ENCODE data around the gene SLC15A2.
"Not testable (repeated sequence)": the region's sequence is repeated elsewhere in the genome, so short reads cannot be mapped to it uniquely, and the experiment has no call there.

The SLC15A2 gene, protein sequence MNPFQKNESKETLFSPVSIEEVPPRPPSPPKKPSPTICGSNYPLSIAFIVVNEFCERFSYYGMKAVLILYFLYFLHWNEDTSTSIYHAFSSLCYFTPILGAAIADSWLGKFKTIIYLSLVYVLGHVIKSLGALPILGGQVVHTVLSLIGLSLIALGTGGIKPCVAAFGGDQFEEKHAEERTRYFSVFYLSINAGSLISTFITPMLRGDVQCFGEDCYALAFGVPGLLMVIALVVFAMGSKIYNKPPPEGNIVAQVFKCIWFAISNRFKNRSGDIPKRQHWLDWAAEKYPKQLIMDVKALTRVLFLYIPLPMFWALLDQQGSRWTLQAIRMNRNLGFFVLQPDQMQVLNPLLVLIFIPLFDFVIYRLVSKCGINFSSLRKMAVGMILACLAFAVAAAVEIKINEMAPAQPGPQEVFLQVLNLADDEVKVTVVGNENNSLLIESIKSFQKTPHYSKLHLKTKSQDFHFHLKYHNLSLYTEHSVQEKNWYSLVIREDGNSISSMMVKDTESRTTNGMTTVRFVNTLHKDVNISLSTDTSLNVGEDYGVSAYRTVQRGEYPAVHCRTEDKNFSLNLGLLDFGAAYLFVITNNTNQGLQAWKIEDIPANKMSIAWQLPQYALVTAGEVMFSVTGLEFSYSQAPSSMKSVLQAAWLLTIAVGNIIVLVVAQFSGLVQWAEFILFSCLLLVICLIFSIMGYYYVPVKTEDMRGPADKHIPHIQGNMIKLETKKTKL

DNA sequence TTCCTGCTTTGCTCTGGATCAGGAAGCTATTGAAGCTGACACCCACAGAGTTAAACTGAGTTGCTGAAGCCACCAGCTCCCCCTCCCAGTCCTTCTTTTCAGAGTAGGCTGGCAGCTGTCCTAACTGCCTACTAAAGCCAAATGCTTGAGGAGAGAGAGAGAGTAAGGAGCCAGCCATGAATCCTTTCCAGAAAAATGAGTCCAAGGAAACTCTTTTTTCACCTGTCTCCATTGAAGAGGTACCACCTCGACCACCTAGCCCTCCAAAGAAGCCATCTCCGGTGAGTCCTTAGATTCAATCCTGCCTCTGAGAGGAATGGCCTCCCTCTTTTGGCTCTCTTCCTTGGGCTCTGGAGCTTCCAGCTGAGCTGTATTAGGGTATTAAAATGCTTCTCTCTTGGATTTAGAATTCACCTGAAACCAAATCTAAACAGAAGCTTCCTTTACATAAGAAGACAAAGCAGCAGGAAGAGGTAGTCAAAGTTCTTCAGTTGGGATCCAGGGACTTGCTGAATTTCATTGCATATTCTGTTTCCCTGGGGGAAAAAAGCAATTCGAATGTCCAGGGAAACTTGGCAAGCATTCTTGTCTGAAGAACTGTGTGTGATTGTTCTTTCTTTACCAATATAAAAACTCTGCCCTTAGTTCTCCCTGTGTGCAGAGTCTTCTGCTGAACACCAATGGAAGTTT, at the start of gene SLC15A2:
Gene SLC15A2, plus strand, starts transcription at position 101 of the 690 bp plus-strand sequence. Its CDS starts 76 bp downstream, at position 177.
- no peak for DNase-seq (ENCODE audit: low spot score)

DNA sequence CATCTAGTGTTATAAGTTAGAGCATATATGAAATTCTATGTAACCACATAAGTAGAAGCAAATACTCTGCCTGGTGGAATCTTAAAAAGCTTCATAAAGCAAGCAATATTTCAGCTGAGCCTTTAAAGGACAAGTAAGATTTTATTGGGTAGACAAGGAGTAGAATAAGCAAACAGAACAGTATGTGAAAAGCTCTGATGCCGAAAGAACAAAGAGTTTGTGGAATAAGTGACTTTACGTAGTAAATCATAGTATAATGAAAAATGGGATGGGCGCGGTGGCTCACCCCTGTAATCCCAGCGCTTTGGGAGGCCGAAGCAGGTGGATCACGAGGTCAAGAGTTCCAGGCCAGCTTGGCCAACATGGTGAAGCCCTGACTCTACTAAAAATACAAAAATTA, 49.3 kb upstream of the SLC15A2 start:
- no peak for DNase-seq (ENCODE audit: low spot score)

DNA sequence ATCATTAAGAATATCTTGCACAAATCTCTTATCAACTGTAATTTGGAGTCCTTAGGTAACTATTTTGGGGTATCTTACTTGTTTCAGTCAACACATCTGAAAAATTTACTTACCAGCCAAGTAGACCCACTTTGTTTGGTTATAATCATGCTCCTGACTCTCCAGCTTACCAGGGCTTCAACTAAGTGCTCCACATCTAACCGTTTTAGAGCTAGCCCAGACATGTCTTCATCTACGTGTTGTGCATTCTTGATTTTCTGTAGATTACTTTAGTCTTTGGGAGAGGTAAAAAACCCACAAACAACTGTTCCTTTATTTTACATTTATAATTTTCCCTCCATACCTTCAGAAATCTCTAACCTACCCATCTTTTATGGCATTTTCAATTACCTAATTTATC, 41.9 kb upstream of the SLC15A2 start:
- no peak for DNase-seq (ENCODE audit: low spot score)

DNA sequence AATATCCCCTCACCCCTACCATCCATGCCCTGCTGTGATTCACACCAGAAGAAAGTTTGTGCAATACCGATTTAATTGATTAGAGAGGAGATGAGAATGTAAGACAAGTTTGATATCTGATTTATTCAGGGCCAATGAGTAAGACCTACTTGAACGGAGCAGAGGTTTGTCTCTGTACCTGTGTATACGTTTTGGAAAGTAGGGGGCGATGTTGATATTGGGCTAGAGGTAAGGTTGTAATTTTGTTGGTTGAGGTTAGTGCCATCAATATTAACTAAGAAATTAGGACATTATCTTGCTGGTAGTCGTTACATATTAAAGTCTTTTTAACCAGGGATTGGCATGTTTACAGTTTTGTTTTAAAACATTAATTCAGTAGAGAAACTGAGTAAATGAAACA, 38.6 kb upstream of the SLC15A2 start:
- peak; percentile 11 for DNase-seq (ENCODE audit: low spot score)

DNA sequence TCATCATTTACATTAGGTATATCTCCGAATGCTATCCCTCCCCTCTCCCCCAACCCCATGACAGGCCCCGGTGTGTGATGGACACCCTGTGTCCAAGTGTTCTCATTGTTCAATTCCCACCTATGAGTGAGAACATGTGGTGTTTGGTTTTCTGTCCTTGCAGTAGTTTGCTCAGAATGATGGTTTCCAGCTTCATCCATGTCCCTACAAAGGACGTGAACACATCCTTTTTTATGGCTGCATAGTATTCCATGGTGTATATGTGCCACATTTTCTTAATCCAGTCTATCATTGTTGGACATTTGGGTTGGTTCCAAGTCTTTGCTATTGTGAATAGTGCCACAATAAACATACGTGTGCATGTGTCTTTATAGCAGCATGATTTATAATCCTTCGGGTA, 36.4 kb upstream of the SLC15A2 start:
- DNase-seq (ENCODE audit: low spot score) = not testable (repeated sequence)

DNA sequence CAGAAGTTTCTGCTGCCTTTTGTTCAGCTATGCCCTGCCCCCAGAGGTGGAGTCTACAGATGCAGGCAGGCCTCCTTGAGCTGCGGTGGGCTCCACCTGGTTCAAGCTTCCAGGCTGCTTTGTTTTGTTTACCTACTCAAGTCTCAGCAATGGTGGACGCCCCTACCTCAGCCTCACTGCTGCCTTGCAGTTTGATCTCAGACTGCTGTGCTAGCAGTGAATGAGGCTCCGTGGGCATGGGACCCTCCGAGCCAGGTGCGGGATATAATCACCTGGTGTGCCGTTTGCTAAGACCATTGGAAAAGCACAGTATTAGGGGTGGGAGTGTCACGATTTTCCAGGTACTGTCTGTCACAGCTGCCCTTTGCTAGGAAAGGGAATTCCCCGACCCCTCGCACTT, 31.0 kb upstream of the SLC15A2 start:
- not testable (repeated sequence) for DNase-seq (ENCODE audit: low spot score)

DNA sequence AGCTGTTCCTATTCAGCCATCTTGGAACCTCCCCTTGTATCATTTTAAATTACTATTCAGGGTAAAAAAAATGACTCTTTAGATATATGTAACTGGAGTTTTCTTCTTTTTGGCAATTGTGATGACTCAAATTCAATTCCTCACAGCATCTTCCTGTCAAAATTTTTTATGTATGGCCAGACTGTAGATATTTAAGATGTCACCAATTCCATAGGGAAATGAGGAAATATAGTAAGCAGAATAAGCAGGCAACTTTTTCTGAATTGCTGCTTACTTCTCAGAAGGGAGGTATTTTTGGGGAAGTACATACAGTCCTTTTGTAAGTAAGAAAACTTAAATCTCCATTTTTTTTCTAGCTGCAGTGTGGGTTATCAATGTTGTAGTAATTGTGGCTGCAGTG, 30.4 kb upstream of the SLC15A2 start:
- no peak for DNase-seq (ENCODE audit: low spot score)

DNA sequence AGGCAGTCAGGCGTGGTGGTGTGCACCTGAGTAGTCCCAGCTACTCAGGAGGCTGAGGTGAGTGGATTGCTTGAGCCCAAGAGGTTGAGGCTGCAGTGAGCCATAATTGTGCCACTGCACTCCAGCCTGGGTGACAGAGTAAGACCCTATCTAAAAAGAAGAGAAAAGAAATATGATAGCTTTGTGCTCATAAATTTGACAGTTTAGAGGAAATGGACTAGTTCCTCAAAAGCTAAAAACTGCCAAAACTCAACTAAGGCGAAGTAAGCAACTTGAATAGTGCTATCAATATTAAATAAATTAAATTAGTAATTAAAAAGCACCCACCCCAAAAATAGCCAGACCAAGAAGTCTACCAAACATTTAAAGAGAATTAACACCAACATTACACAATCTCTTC, 24.5 kb upstream of the SLC15A2 start:
- no peak for DNase-seq (ENCODE audit: low spot score)

DNA sequence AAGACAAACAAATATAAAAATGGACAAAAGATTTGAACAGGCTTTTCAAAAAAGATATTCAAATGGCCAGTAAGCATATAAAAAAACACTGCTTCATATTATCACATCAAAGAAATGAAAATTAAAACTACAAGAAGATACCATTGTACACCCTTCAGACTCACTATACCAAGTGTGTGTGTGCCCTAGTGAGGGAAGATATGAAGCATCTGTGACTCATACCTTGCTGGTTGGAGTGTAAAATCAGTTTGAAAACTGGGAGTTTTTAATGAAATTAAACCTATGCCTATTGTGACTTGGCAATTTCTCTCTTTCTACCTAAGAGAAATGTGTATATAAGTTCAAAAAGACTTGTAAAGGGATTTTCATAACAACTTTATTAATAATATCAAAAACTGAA, 23.5 kb upstream of the SLC15A2 start:
- no peak for DNase-seq (ENCODE audit: low spot score)

DNA sequence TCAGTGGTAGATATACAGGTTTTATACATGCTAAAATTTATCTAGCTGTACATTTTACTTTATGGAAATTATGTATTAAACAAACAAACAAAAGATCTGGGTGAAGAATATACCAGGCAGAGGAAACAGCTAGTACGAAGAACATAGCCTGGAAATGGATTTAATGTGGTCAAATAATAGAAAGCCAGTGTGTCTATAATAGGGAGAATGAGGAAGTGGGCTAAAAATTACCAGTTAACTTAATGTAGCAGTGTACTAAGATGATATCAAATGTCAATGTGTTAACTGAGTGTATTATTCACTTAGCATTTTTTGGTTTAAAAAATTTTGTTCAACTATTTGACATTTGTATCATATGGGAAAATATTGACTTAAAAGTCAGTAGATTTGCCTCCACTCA, 22.8 kb upstream of the SLC15A2 start:
- no peak for DNase-seq (ENCODE audit: low spot score)

DNA sequence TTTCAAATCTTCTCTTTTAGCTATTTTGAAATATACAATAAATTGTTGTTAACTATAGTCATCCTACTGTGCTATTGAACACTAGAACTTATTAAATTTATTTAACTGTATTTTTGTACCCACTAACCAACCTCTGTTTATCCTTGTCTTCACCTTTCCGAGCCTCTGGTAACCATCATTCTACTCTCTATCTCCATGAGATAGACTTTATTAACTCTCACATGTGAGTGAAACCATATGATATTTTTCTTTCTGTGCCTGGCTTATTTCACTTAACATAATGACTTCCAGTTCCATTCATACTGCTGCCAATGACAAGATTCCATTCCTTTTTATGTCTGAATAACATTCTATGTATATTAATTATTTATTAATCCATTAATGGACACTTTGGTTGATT, 15.8 kb upstream of the SLC15A2 start:
- no peak for DNase-seq (ENCODE audit: low spot score)

DNA sequence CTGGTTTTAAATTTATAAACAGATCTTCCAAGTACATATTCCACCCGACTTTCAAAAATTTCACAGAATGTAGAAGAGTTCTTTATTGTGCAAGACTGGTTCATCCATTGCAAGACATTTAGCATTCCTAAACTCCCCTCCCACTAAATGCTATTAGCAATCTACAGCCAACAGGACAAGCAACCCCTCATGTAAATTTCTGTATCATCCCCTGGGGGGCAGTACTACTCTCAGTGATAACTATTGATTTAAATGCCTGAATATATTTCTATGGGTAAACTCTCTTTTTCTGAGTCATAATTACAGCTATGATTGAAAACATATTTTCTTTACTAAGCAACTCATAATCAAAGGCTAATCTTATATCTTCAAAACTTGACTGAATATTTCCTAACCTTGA, 10.7 kb upstream of the SLC15A2 start:
- DNase-seq (ENCODE audit: low spot score) = no peak

DNA sequence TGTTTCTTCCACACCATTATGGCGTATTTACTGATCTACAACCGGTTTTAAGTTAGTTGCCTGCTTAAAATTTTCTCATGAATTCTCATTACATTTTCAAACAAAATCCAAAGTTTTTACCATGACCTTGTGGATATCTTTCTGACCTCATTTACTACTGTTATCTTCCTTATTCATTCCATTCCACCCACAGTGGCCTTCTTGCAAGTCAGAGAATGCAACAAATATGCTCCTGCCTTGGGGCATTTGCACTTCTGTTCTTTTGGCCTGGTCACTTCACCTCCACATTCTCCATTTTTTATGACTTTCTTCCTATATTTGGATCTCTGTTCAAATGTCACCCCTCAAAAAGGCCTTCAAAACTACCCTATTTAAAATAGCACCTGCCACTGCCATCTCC, 8.8 kb upstream of the SLC15A2 start:
- DNase-seq (ENCODE audit: low spot score) = no peak

DNA sequence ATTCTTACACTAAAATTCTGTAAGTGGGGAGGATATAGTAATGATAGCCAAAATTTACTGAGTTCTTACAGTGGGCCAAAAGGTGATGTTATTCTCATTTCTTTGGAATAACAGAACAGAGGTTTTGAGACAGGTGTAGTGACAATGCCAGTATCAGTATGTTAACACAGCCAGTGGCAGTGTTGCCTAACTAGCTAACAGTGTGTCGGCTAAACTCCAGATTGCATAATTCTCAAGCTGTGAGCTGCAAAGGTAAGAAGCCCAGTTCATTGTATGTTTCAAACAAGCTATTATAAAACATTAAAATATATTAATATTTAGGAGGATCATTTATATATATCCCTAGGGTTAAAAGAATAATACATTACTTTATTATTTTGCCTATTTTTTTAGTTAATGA, 920 bp downstream of the SLC15A2 start:
- DNase-seq (ENCODE audit: low spot score) = no peak

DNA sequence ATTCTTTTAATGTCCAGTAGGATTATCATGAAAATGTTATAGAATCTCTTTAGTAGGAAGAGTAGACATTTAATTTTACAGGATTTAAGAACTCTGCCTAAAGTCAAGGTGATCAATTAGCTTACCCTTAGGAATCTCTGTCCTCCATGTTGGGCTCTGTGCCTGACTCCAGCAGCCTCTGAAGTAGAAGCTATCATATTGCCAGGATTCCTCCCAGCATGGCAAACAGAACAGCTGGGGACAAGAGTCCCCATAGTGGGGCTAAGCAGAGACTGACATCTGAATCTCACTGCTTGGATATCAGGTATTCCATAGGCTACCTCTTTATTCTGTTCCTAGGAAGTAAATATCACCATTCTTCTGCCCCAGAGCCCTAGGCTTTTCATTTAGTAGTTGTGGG, 1.5 kb downstream of the SLC15A2 start:
- no peak for DNase-seq (ENCODE audit: low spot score)

DNA sequence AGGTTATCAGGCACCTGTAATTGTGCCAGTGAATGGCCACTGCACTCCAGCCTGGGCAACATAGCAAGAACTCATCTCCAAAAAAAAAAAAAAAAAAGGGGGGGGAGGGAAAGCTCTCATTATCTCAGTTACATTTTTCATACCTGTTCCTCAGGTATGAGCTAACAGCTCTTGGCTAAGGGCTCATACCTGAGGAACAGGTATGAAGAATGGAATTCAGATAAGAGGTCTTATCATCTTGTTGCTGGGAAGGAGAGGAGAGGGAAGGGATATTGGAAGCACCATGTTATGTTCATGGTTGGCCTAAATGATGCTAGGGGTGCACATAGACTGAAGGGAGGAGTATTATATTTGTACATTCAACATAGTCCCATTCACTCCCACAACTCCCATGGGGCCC, 2.6 kb downstream of the SLC15A2 start:
- DNase-seq (ENCODE audit: low spot score) = no peak

DNA sequence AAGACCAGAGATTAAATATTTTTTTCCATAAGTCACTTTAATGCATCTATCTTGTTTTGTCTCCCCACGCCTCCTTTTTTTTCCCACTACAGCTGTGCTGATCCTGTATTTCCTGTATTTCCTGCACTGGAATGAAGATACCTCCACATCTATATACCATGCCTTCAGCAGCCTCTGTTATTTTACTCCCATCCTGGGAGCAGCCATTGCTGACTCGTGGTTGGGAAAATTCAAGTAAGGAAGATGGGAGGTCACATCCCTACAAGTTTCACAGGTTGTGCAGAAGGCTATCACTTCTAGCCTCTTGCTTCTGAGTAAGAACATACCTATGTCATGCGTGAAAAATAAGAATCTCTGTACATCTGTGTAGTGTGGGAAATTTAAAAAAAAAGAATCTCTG, 3.1 kb downstream of the SLC15A2 start:
- no peak for DNase-seq (ENCODE audit: low spot score)

DNA sequence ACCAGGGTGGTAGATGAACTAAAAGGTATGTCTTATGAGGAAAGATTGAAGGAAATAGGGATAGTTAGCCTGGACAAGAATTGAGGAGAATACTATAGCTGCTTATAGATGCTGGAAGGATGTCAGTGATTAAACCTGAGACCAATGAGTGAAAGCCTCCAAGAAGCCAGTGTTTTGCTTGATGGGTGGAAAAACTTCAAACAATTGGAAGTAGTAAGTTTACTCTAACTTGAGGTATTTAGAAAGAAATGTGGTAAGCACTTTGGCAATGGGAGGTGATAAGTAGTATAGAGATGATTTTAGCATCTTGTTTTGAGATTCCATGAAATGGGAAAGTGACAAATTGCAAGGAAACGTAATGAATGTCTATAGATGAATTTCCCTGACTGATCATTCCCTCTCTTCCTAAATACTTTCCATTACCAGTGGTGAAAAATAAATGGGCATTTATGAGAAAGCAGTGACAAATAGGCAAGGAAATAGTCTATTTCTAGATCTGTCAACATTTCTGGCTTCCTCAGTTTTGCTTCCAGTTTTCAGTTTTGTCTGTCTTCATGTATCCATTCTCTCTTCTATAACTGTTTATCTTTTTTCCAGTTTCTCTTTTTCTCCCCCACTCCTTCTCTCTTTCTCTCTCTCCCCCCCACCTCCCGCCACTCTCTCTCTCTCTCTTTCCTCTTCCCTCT, 19.2 kb downstream of the SLC15A2 start:
- no peak for DNase-seq (ENCODE audit: low spot score)

DNA sequence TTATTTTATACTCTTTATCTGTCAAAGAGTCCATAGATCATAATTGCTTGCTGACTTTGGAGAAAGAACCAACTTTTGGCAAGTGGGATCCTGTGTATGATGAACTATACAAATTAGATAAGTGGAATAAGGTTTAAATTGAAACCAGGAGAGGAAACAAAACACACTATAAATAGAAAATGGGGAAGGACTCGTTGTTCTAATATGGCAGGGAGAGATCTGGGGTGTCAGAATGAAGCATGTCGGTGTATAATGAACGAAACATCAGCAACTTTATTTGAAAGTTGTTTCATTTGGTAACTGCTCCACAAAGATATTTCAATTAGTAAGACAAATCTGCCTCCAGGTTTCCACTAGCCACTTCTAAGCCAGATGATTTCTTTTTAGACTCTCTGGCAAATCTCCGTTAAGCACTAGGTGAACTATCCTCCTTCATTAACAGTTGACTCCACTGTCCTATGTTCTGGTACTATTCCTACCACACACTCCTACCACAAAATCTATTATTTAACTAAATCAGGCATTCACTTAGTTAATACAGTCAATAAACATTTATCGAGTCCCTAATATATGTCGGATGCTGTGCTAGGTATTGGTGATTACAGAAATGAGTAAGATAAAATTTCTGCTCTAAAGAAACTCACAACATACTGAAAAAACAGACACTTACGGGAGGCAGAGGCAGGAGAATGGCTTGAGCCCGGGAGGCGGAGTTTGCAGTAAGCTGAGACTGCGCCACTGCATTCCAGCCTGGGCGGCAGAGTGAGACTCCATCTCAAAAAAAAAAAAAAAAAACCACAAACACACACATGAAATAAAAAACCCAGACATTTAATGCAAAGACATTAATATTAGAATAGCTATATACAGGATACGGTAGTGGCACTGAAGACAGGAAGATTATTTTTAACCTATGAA, 20.1 kb downstream of the SLC15A2 start:
- no peak for DNase-seq (ENCODE audit: low spot score)

DNA sequence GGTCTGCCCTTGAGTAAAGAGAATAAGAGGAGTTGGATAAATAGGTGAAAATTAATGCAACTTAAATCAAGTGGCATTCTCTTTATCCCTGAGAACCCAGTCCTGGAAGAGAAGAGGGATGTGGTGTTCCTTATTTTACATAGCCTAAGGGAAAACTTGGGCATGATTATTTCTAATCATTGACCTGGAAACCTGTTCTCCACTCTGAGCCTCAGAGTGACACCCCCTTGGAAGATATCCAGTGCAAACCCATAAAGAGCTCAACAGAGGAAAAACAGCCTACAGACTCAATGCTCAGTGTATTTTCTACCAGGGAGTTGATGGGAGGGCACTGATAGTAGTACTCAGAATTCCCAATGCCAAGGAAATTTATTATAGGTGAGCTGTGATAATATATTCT, 22.0 kb downstream of the SLC15A2 start:
- no peak for DNase-seq (ENCODE audit: low spot score)

DNA sequence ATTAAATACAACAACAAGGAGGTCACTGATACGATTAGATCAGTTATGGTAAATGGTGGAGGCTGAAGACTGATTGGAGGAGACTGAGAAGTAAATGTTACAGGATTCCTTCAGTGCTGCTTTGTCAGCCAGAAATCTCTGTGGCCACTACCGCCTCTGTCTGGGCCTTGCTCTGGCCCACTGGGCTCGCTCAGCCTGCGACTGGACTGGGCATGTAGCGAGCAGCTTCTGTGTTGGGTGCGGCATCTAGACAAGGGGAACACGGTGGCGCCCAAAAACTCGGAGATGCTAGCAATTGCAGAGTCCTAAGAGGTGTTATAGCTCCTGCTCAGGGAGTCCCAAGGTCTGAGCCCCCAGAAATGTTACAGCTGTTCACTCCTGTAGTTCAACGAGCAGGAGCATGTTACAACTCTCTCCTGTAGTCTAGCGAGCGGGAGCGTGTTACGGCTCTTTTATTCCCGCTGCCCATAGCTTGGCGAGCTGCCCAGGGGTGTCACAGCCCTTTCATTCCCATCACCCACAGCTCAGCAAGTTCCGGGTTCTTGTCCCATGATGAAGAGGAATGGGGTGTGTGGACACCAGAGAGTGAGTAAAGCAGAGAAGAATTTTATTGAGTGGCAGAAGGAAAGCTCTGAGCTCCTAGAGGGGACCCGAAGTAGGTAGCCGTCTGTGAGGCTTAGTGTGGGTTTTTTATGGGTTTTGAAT, 24.7 kb downstream of the SLC15A2 start:
- no peak for DNase-seq (ENCODE audit: low spot score)
